ENCODE measurements around the gene FMN2.

The FMN2 gene

GRCh38 chr1:240491796-240492195, 400.1 kb downstream of the FMN2 start:
- no peak for DNase-seq (ENCODE audit: low read depth in 2 of 2)

- DNase-seq (ENCODE audit: low read depth in 2 of 2), result no peak
These were observed 401.3 kb downstream of the FMN2 start for GRCh38 chr1:240492832-240493440.

DNA sequence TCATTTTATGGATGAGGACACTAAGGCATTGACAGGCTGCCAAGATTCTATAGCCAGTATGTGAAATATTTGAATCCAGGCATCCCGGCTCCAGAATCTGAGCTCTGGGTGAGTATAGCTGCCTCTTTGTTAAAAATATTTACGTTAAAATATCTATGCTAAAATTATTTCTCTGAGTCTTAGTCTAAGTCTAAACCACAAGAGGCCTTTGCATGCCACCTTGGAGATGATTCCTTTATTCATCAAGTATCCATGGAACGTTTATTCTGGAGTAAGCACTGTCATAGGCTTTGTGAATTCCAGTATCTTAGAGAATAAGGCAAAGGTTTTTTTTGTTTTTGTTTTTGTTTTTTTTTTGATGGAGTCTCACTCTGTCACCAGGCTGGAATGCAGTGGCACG, 403.9 kb downstream of the FMN2 start:
- DNase-seq (ENCODE audit: low read depth in 2 of 2), result no peak

- DNase-seq (ENCODE audit: low read depth in 2 of 2), result no peak
These were observed 404.7 kb downstream of the FMN2 start for GRCh38 chr1:240496356-240496755.

- no peak for DNase-seq (ENCODE audit: low read depth in 2 of 2)
These were observed 405.3 kb downstream of the FMN2 start for GRCh38 chr1:240496941-240497340.

GRCh38 chr1:240497908-240498307, 406.2 kb downstream of the FMN2 start:
- DNase-seq (ENCODE audit: low read depth in 2 of 2), result no peak

- no peak for DNase-seq (ENCODE audit: low read depth in 2 of 2)
These were observed 406.7 kb downstream of the FMN2 start for GRCh38 chr1:240498335-240498734.

- no peak for DNase-seq (ENCODE audit: low read depth in 2 of 2)
These were observed 407.3 kb downstream of the FMN2 start for GRCh38 chr1:240499012-240499411.

- no peak for DNase-seq (ENCODE audit: low read depth in 2 of 2)
These were observed 409.0 kb downstream of the FMN2 start for GRCh38 chr1:240500647-240501046.

DNA sequence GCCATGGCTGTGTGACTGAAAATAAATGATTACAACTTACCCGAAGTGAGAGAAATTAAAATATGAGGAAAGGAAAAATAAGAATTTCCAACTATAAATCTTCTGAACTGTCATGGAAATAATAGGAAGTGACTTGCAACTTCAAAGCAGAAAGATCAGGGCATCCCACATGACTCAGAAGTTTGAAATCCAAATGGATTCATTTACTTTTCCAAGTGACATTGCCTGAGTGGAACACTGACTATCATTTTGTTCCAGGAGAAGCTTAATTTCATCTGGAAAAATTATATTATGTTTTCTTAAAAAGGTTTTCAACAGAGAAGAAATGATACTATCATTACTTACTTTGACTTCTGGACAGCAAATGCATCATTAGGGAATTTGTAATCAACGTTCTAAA, 409.4 kb downstream of the FMN2 start:
- DNase-seq (ENCODE audit: low read depth in 2 of 2), result no peak

DNA sequence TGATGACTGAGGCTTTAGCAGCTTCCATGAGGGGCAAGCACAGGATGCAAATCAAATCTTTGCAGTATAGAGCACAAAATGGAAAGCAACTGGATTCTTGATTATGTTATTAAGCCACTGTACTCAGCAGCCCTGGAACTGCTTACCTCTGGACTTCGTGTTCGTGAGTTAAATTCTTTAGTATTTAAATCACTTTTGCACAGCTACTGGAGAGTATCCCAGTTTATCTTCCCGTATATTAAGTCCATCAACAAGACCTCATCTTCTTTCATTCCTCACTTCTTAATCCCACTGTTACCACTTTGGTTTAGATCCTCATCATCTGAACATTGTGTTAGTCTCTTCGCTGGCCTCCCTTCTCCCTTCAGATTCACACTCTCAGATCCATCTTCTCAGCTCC, 411.4 kb downstream of the FMN2 start:
- DNase-seq (ENCODE audit: low read depth in 2 of 2), result no peak

- DNase-seq (ENCODE audit: low read depth in 2 of 2), result no peak
These were observed 411.9 kb downstream of the FMN2 start for GRCh38 chr1:240503558-240503957.

DNA sequence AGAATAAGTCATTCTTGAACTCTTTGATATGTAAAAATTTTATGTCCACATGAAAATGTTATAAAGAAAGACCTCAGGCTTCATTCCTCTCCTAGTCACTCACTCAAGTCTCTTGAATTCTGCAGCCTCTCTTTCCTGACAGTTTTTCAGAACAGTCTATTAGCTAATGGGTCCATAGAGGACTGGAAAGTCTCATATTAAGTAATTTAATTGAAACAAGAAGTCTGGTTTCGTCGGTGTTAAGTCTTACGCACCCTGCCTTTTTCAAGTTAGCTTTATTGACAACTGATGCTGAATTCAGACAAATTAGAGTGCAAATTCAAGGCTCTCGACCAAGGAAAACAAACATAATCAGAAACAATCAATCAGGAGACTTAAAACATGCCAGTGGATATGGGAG, 414.5 kb downstream of the FMN2 start:
- DNase-seq (ENCODE audit: low read depth in 2 of 2), result no peak

DNA sequence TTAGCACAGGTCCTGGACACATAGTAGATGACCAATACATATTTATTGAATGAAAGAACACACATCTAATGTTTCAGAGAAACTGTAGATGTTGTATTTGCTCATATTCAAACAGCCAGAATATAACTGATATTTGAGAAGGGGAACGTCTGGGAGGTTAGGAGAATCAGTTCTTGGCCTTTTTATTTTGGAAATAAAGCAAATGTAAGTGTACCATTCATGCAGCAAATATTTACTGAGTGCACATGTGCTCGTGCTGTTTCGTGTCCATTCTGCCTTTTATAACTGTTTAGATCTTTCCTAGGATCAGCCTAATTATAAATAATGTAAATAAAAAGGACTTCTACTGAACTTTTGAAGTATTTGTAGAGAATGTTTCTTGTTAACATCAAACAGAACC, 416.5 kb downstream of the FMN2 start:
- no peak for DNase-seq (ENCODE audit: low read depth in 2 of 2)

- DNase-seq (ENCODE audit: low read depth in 2 of 2), result no peak
These were observed 417.3 kb downstream of the FMN2 start for GRCh38 chr1:240508950-240509349.

GRCh38 chr1:240511789-240512188, 420.1 kb downstream of the FMN2 start:
- no peak for DNase-seq (ENCODE audit: low read depth in 2 of 2)

- DNase-seq (ENCODE audit: low read depth in 2 of 2), result no peak
These were observed 423.8 kb downstream of the FMN2 start for GRCh38 chr1:240515505-240515904.

GRCh38 chr1:240516069-240516468, 424.4 kb downstream of the FMN2 start:
- DNase-seq (ENCODE audit: low read depth in 2 of 2), result no peak

GRCh38 chr1:240517891-240518290, 426.2 kb downstream of the FMN2 start:
- DNase-seq (ENCODE audit: low read depth in 2 of 2), result no peak

DNA sequence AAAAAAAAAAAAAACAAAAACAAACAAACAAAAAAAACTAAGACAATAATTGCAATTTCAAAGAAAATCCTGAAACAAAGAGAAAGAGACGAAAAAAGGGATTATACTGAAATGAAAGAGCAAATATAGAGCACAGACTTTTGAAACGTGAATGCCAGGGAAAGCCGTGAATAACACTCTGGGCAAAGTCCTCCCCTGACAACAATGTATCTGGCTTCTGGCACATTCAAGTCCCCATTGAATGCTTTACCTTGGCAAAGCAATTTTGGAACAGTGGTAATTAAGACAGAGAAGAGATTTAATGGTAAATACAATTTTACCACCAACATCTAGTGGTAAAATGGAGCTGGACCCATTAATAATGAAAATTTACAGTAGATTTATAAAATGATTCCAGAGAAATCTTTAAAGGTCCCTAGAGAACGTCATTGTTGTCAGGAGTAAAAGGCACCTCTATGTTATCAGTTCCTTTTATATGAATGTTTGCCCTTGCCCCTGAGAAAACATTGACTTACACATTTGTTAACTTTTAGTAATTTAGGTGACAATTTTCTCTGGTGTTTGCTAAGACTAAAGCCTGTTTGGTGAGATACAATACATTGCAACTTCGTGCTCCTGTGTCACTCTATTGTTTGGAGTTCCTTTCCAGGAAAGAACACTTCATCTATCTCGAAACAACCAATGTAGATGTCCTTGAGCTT, 430.6 kb downstream of the FMN2 start:
- no peak for DNase-seq (ENCODE audit: low read depth in 2 of 2)

GRCh38 chr1:240524356-240525069, 432.8 kb downstream of the FMN2 start:
- DNase-seq (ENCODE audit: low read depth in 2 of 2), result no peak
